NK-92 (cell line): ENCODE data around the gene MZF1.

Experiments
- DNase-seq: peaks from one replicate; lab custom pipeline; 2025; ENCODE audit not compliant: unreplicated experiment; lab: John Stamatoyannopoulos, UW

Gene MZF1

DNA sequence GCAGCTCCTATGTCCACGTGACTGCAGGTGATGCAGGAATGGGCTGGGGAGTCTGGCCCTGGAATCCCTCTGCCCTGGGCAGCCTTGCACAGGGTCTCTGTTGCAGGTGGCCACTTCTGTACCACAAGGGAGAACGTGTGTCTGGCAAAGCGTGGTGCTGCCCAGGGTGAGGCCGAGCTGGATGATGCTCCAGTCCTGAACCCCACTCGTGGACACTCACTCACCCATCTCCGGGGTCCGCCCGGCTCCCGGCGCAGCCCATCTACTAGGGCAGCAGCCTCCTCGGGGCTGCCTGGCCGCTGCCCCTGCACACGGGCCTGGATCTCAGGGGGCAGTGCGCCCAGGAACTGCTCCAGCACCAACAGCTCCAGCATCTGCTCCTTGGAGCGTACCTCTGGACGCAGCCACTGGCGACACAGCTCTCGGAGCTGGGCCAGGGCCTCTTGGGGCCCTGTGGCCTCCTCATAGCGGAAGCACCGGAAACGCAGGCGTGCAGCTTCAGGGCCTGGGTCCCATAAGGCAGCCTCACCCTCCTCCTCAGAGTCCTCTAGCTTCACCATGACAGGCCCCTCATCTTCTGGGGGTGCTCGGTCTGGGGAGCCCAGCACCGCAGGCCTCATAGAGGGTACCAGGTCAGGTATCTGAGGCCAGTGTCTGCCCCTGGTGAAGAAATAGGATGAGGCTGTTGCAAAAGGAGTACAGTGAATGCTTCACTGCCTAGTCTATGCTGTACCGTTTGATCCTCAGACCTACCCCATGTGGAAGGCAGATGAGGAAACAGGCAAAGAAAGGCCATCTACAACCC is 2.2 kb downstream of the MZF1 start:
- DNase-seq = no peak

DNA sequence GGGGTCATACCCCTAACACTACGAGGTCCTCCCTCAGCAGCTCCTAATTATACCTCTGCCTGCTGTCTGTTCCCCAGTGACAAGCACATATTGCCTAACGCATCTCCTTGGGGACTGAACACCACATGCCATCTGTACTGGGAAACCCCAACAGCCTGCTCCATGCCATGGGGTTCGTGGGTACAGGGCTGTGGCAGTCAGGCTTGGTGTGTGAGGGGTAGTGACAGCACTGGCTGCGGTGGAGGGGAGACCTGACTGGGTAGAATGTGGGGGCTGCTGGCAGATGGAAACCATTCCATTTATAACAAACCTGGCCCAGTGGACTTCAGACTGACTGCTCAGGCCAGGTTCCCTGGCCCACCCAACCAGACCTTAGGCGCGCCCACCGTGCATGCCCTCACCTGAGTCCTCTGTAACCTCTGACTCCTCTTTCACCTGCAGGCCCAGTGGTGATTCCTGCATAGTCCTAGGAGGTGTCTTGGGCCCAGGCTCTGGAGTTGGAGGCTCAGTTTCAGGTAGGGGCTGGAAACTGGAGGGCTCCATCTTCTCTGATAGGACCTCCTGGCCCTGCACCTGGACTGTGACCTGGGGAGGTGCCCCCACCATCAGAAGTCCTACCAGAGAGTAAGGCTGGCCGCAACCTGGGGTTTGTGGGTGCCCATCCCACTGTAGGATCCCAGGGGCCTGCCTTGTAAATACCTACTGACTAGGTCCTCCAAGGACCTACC is 3.0 kb downstream of the MZF1 start:
- DNase-seq = no peak

DNA sequence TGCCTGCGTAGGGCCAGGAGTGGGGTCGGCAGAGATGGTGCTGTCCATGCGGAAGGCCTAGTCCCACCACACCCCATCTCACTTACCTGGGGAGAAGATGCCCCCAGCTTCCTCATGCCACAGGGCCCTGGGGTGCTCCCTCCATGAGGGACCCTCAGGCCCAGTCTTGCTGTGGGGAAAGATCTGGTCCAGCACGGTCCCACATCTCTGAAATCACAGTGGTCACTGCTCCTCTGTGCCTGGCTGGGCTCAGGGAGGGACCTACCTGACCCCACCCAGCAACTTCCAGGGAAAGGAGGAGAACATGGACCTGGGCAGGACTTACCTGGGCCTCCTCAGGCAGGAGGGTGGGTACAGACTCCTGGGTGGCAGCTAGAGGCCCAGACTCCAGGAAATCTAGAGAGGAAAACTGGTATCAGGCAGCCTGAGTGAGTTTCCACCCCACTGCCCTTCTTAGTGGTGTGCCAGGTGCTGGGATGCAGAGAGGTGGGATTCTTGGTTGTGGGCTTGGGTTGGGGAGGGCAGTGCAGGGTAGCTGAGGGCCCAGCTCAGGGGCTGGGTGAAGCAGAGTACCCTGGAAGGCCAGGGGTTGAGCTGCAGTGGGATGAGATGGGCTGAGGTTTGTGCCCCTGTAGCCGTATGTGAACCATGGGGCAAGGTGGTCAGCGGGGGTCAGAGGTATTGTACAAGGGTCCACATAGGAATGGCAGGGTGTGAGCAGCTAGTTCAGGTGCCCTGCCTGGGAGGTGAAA is 3.8 kb downstream of the MZF1 start:
- DNase-seq = no peak

- no peak for DNase-seq
Measured at GRCh38 chr19:58568453-58569130, 4.5 kb downstream of the MZF1 start.

GRCh38 chr19:58566989-58567388 is 6.1 kb downstream of the MZF1 start:
- DNase-seq = no peak

DNA sequence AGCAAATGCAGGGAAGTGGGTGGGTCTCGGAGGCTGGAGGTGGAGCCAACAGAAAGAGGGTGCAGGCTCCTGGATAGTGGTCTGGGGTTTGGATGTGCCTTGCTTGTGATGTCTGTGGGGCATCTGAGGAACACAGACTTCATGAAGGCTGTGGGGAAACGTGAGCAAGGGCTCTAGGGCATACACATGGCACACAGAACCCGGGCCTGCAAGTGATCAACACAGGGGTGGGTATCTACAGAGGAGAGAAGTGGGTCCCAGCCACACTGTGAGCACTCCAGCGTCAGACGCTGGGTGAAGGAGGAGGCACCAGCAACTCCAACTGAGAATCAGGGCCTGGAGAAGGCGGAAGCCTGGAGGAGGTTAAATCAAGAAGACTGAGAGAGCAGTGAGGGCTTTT is 9.3 kb downstream of the MZF1 start:
- no peak for DNase-seq

DNA sequence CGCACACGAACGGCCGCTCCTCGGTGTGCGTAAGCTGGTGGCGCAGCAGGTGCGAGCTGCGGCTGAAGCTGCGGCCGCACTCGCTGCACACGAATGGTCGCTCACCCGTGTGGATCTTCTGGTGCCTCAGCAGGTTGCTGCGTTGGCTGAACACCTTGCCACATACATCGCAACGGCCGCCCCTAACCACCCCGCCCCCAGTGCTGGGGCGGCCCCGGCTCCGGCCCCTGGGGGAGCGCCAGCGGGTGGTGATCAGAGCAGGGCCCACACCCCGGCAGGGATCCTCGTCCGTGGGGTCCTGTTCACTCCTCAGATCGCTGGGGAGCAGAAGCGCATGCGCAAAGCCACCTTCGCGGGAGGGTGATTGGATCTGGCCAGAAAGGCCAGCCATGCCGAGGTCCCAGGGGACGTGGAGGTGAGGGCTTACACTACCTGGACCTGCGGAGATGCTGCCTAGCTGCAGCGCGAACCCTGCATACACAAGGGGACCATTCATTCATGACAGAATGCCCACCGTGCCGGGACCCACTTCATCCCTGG is 10.0 kb downstream of the MZF1 start:
- no peak for DNase-seq

GRCh38 chr19:58562122-58563033 is 10.8 kb downstream of the MZF1 start:
- DNase-seq = no peak

DNA sequence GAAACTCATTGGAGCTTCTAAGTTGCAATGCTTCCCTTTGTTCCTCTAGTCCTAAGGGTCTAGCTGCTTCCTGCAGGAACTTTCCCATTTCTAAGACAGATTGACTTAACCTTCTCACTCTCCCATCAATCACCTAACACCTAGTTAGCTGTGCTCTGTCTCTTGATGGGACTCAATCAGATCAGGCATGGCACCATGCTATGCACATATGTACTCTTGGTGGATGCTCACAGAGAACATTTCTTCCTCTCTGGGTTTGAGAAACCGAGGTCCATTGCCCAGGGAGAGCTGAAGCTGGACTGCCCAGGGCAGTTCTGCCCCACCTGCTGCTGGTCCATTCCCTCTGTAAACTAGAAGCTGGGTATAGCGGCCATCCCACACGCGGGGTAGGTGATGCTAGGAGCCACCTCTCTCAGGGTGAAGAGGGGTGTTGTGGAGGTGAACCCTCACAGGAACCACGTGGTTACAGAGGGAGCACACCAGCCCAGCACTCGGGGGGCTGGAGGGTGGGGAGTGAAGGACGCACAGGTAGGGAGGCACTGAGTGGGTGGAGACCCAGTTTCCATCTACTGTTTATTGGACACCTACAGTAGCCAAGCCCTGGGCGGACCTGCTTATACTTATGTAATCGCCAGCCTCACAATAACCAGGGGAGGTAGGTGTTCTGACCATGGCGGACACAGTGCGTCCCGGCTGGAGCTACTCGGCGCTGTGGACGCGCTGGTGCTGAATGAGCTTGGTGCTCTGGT is 11.6 kb downstream of the MZF1 start:
- no peak for DNase-seq

GRCh38 chr19:58560921-58561320 is 12.2 kb downstream of the MZF1 start:
- DNase-seq = no peak

GRCh38 chr19:58560007-58560887 is 12.9 kb downstream of the MZF1 start:
- DNase-seq = no peak

DNA sequence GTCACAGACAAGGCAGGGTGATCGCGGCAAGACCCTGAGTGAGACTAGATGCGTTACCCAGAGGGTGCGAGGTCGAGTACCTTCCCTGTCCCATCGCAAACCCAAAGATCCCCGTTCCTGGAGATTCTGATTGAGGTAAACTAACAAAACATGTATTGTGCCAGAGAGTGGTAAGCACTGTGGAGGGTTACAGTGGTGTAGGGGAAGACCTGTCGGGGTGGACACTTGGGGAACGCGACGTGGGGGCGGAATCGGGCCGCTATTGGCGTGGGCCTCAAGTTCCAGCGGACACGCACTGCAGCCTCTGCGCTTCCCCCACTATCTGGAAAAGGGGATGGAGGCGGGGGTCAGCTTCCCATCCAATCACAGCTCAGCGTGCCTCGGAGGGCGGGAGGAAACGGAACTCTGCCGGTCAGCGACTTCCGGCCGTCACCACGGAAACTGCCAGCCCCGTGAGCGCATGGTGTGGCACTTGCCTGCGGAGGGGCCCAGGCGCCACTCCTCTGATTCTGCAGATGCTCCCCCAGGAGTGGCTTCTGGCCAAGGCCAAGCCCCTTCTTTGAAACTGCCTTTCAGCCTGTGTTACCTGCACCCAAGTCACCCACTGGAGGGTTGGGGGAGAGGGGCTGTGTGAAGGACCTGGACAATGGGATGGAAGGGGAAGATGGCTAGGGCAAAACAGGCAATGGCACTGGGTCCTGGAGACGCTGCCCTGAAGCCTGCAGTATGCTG is 13.7 kb downstream of the MZF1 start:
- DNase-seq = no peak

DNA sequence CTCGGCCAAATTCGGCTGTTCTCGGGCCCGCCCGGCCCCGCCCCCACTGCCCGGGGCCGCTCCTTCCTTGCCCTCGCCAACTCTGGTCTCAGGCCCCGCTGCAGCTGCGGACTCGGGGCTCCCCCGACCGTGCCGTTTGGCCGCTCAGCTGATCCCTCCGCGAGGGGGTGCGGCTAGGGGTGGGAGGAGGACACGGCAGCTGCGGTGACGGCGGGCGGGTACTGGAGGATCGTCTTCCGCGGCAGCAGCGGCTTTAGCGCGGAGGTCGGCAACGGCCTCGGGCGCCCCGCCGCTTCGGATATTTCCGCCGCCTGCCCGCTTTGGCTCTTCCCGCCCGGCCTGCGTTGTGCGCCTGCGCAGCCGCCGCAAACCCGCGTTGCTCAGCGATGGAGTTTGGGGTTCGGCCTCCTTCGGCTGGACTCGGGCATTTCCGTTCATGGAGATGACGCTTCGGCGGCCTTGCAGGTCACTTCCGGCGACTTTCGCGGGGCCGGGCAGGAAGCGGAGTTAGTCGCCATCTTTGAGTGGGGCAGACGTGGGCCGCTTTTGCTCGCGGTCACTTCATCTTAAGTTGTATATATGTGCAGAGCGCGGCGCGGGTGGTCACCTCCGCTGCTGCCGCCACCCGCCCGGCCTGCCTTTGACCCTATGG is 14.4 kb downstream of the MZF1 start:
- no peak for DNase-seq

GRCh38 chr19:58558066-58558622 is 15.0 kb downstream of the MZF1 start, which contains the start of gene UBE2M:
UBE2M (minus strand) TSS chr19:58558611; CDS start chr19:58558381, 230 bp downstream.
- no peak for DNase-seq

GRCh38 chr19:58557221-58558065 is 15.7 kb downstream of the MZF1 start:
- DNase-seq = no peak
